Spinal cord (tissue), 10 donors: ENCODE data around the gene ULK4. TPM values are rescaled to one million over a fixed set of nuclear protein-coding genes. Genes with fewer than 3 reads are reported as not detected.

Experiments used
- DNase-seq, 6 donors: peaks; one replicate each; pipeline versions ENCODE4 v3.0.0 to v3.0.0-alpha.2; 2013 to 2015; ENCODE audit warnings: low spot score in 6 of 6, low read depth in 4 of 6
- H3K27ac ChIP-seq: one replicate; pipeline ENCODE4 v1.5.1; 2013; ENCODE audit warnings: low read depth, low read length, control low read depth
- H3K27me3 ChIP-seq: one replicate; pipeline ENCODE4 v1.6.1; 2013; ENCODE audit warnings: low read length; ENCODE audit not compliant: control insufficient read depth, insufficient read depth
- H3K36me3 ChIP-seq: one replicate; pipeline ENCODE4 v1.6.1; 2013; ENCODE audit warnings: low read length; ENCODE audit not compliant: control insufficient read depth, insufficient read depth
- H3K4me1 ChIP-seq: one replicate; pipeline ENCODE4 v1.6.1; 2013; ENCODE audit warnings: low read length; ENCODE audit not compliant: control insufficient read depth, insufficient read depth
- H3K4me3 ChIP-seq: one replicate; pipeline ENCODE4 v1.5.1; 2013; ENCODE audit warnings: low read depth, low read length, control low read depth
- H3K9me3 ChIP-seq: one replicate; pipeline ENCODE4 v1.6.1; 2013; ENCODE audit warnings: low read length; ENCODE audit not compliant: control insufficient read depth, insufficient read depth
- WGBS: methylation state at CpG from one replicate; pipeline ENCODE4 v1.1.5; 2013; ENCODE audit warnings: missing lambda C conversion rate; ENCODE audit not compliant: insufficient coverage; 5-methylcytosine and 5-hydroxymethylcytosine counted together
- polyA plus RNA-seq, 2 donors: library from polyadenylated mRNA; unstranded; fragments of 120-200 nt; gene quantifications; one replicate each; pipeline ENCODE4 v1.2.1, GENCODE V29; 2013; ENCODE audit not compliant: insufficient read length in 2 of 2
- total RNA-seq, 2 donors: library from RNA; depleted of rRNA in 1 of 2; stranded (reverse); fragments of 120-200 nt in 1 of 2; fragments of >200 nt in 1 of 2; gene quantifications; one replicate each; pipeline versions ENCODE4 v1.2.3 to v1.2.4, GENCODE V29; 2013 to 2014
- donor health status: healthy.

Gene ULK4
- total and polyA plus RNA-seq, 4 donors, result 3.1 to 18.1 (median 9.7) TPM

- Histone ChIP-seq H3K4me1 (peaks cover 5% of the 10 kb centered on the region), H3K9me3 (no peaks in the 10 kb centered on the region), H3K36me3 (no peaks in the 10 kb centered on the region), H3K27me3 (no peaks in the 10 kb centered on the region), H3K27ac (no peak overlapping the region), H3K4me3 (no peak overlapping the region)
- WGBS, result 85% methylated on average over 4 of the region's 6 CpGs
- DNase-seq, result no peak
Observed at GRCh38 chr3:41966206-41966605, 4.3 kb upstream of the ULK4 start.

- 93% methylated on average over 9 of the region's 10 CpGs for WGBS
- no peak for DNase-seq
Observed at GRCh38 chr3:41963823-41964222, 1.9 kb upstream of the ULK4 start.

GRCh38 chr3:41960826-41961750, 815 bp downstream of the ULK4 start:
- Histone ChIP-seq H3K4me3 (peak overlapping the region; percentile 84), H3K36me3 (no peaks in the 10 kb centered on the region), H3K27me3 (no peaks in the 10 kb centered on the region), H3K27ac (peak overlapping the region; percentile 88), H3K4me1 (peaks cover 13% of the 10 kb centered on the region), H3K9me3 (no peaks in the 10 kb centered on the region)
- DNase-seq, result peak in 2 of 6 donors; percentile 4 to 15
- under 1% methylated on average over 41 of the region's 45 CpGs for WGBS

More at GRCh38 chr3:41963823-41964222, 1.9 kb upstream of the ULK4 start:
- Histone ChIP-seq H3K4me1 (peaks cover 13% of the 10 kb centered on the region), H3K9me3 (no peaks in the 10 kb centered on the region), H3K27ac (no peak overlapping the region), H3K27me3 (no peaks in the 10 kb centered on the region), H3K36me3 (no peaks in the 10 kb centered on the region), H3K4me3 (no peak overlapping the region)

GRCh38 chr3:41956574-41956973, 5.3 kb downstream of the ULK4 start:
- Histone ChIP-seq H3K36me3 (peaks cover 5% of the 10 kb centered on the region), H3K4me1 (peaks cover 10% of the 10 kb centered on the region), H3K9me3 (no peaks in the 10 kb centered on the region), H3K4me3 (no peak overlapping the region), H3K27me3 (no peaks in the 10 kb centered on the region), H3K27ac (no peak overlapping the region)
- no peak for DNase-seq

- Histone ChIP-seq H3K36me3 (peaks cover 5% of the 10 kb centered on the region), H3K9me3 (no peaks in the 10 kb centered on the region), H3K27me3 (no peaks in the 10 kb centered on the region), H3K27ac (no peak overlapping the region), H3K4me1 (no peaks in the 10 kb centered on the region), H3K4me3 (no peak overlapping the region)
- no peak for DNase-seq
- WGBS, result 86% methylated on average over 15 of the region's 18 CpGs
Observed at GRCh38 chr3:41955192-41955591, 6.7 kb downstream of the ULK4 start.

GRCh38 chr3:41943311-41943843, 18.5 kb downstream of the ULK4 start:
- 87% methylated on average over 3 of the region's 3 CpGs for WGBS
- Histone ChIP-seq H3K27ac (no peak overlapping the region), H3K27me3 (no peaks in the 10 kb centered on the region), H3K4me1 (no peaks in the 10 kb centered on the region), H3K4me3 (no peak overlapping the region), H3K9me3 (no peaks in the 10 kb centered on the region), H3K36me3 (peaks cover 4% of the 10 kb centered on the region)
- no peak for DNase-seq

GRCh38 chr3:41940393-41940792, 21.5 kb downstream of the ULK4 start:
- no peaks in the 10 kb centered on the region for H3K4me1 ChIP-seq
- H3K9me3 ChIP-seq, result no peaks in the 10 kb centered on the region
- H3K36me3 ChIP-seq, result no peaks in the 10 kb centered on the region
- no peak for DNase-seq
- no peak overlapping the region for H3K4me3 ChIP-seq
- H3K27me3 ChIP-seq, result no peaks in the 10 kb centered on the region
- no peak overlapping the region for H3K27ac ChIP-seq

- Histone ChIP-seq H3K4me1 (no peaks in the 10 kb centered on the region), H3K36me3 (no peaks in the 10 kb centered on the region), H3K9me3 (no peaks in the 10 kb centered on the region), H3K27me3 (no peaks in the 10 kb centered on the region), H3K4me3 (no peak overlapping the region), H3K27ac (no peak overlapping the region)
- 100% methylated on average over 1 of the region's 1 CpG for WGBS
- DNase-seq, result no peak
Observed at GRCh38 chr3:41936384-41936783, 25.5 kb downstream of the ULK4 start.

GRCh38 chr3:41933154-41933676, 28.7 kb downstream of the ULK4 start:
- H3K36me3 ChIP-seq, result no peaks in the 10 kb centered on the region
- no peaks in the 10 kb centered on the region for H3K27me3 ChIP-seq
- DNase-seq, result no peak
- no peaks in the 10 kb centered on the region for H3K4me1 ChIP-seq
- H3K27ac ChIP-seq, result no peak overlapping the region
- no peaks in the 10 kb centered on the region for H3K9me3 ChIP-seq
- no peak overlapping the region for H3K4me3 ChIP-seq
- WGBS, result no CpG with 5 or more reads among the region's 3 CpGs

GRCh38 chr3:41932464-41932863, 29.4 kb downstream of the ULK4 start:
- Histone ChIP-seq H3K4me1 (no peaks in the 10 kb centered on the region), H3K4me3 (no peak overlapping the region), H3K36me3 (no peaks in the 10 kb centered on the region), H3K9me3 (no peaks in the 10 kb centered on the region), H3K27me3 (no peaks in the 10 kb centered on the region), H3K27ac (no peak overlapping the region)
- no peak for DNase-seq
- no CpG with 5 or more reads among the region's 2 CpGs for WGBS
